Mucosa of rectum (tissue), 2 donors: ENCODE data around the gene FGF7.

Experiments
- H3K27ac ChIP-seq, 2 donors: one replicate each; pipeline ENCODE4 v1.7.0; 2013; ENCODE audit warnings: inconsistent platforms in 2 of 2, low read depth in 2 of 2, low read length in 2 of 2
- H3K27me3 ChIP-seq, 2 donors: one replicate each; pipeline ENCODE4 v1.7.0; 2013; ENCODE audit warnings: low read length in 2 of 2; ENCODE audit not compliant: control insufficient read depth in 2 of 2, insufficient read depth in 2 of 2
- H3K36me3 ChIP-seq, 2 donors: one replicate each; pipeline ENCODE4 v1.7.0; 2013; ENCODE audit warnings: low read length in 2 of 2; ENCODE audit not compliant: control insufficient read depth in 2 of 2, insufficient read depth in 2 of 2
- H3K4me1 ChIP-seq, 2 donors: one replicate each; pipeline ENCODE4 v1.7.0; 2013; ENCODE audit warnings: low read length in 2 of 2, mild to moderate bottlenecking in 1 of 2; ENCODE audit not compliant: control insufficient read depth in 2 of 2, insufficient read depth in 2 of 2
- H3K4me3 ChIP-seq, 2 donors: one replicate each; pipeline ENCODE4 v1.7.0; 2013; ENCODE audit warnings: low read length in 2 of 2
- H3K9ac ChIP-seq, 2 donors: one replicate each; pipeline ENCODE4 v1.7.0; 2013; ENCODE audit warnings: low read length in 2 of 2, low read depth in 1 of 2, mild to moderate bottlenecking in 1 of 2
- H3K9me3 ChIP-seq, 2 donors: one replicate each; pipeline ENCODE4 v1.7.0; 2013; ENCODE audit warnings: low read length in 2 of 2; ENCODE audit not compliant: control insufficient read depth in 2 of 2
- donor health status: healthy.
- donor health status: Normal muscosa, but diverticular disease.

The FGF7 gene

GRCh38 chr15:49436751-49437150 lies 13.7 kb downstream of the FGF7 start:
- Histone ChIP-seq H3K9ac (no peak overlapping the region), H3K27ac (no peak overlapping the region), H3K9me3 (no peaks in the 10 kb centered on the region), H3K4me3 (no peak overlapping the region), H3K36me3 (no peaks in the 10 kb centered on the region), H3K27me3 (no peaks in the 10 kb centered on the region), H3K4me1 (peaks cover 0 to 2% of the 10 kb centered on the region in 2 donors)

GRCh38 chr15:49438962-49439631 lies 16.1 kb downstream of the FGF7 start:
- H3K36me3 ChIP-seq: no peaks in the 10 kb centered on the region
- H3K27ac ChIP-seq: no peak overlapping the region
- H3K9me3 ChIP-seq: no peaks in the 10 kb centered on the region
- peaks cover 0 to 2% of the 10 kb centered on the region in 2 donors for H3K4me1 ChIP-seq
- no peak overlapping the region for H3K9ac ChIP-seq
- H3K4me3 ChIP-seq: no peak overlapping the region
- no peaks in the 10 kb centered on the region for H3K27me3 ChIP-seq

- H3K27ac ChIP-seq: no peak overlapping the region
Observed at GRCh38 chr15:49439678-49440395, 16.8 kb downstream of the FGF7 start.

GRCh38 chr15:49441356-49441755 lies 18.3 kb downstream of the FGF7 start:
- Histone ChIP-seq H3K4me3 (no peak overlapping the region), H3K36me3 (no peaks in the 10 kb centered on the region), H3K9ac (no peak overlapping the region), H3K27ac (no peak overlapping the region), H3K9me3 (no peaks in the 10 kb centered on the region), H3K27me3 (no peaks in the 10 kb centered on the region), H3K4me1 (peaks cover 0 to 2% of the 10 kb centered on the region in 2 donors)

More at GRCh38 chr15:49439678-49440395, 16.8 kb downstream of the FGF7 start:
- H3K27me3 ChIP-seq: no peaks in the 10 kb centered on the region
- H3K4me3 ChIP-seq: no peak overlapping the region
- no peak overlapping the region for H3K9ac ChIP-seq
- peaks cover 0 to 2% of the 10 kb centered on the region in 2 donors for H3K4me1 ChIP-seq
- H3K9me3 ChIP-seq: no peaks in the 10 kb centered on the region
- H3K36me3 ChIP-seq: no peaks in the 10 kb centered on the region

GRCh38 chr15:49441816-49442215 lies 18.8 kb downstream of the FGF7 start:
- Histone ChIP-seq H3K27ac (no peak overlapping the region), H3K36me3 (no peaks in the 10 kb centered on the region), H3K9ac (no peak overlapping the region), H3K27me3 (no peaks in the 10 kb centered on the region), H3K9me3 (no peaks in the 10 kb centered on the region), H3K4me1 (peaks cover 0 to 2% of the 10 kb centered on the region in 2 donors), H3K4me3 (no peak overlapping the region)

GRCh38 chr15:49452595-49452994 lies 29.6 kb downstream of the FGF7 start:
- Histone ChIP-seq H3K36me3 (no peaks in the 10 kb centered on the region), H3K9ac (no peak overlapping the region), H3K9me3 (no peaks in the 10 kb centered on the region), H3K4me3 (no peak overlapping the region), H3K27me3 (no peaks in the 10 kb centered on the region), H3K4me1 (no peaks in the 10 kb centered on the region), H3K27ac (no peak overlapping the region)

- no peaks in the 10 kb centered on the region for H3K27me3 ChIP-seq
- H3K27ac ChIP-seq: no peak overlapping the region
- H3K36me3 ChIP-seq: no peaks in the 10 kb centered on the region
Observed at GRCh38 chr15:49456166-49456565, 33.1 kb downstream of the FGF7 start.

GRCh38 chr15:49458145-49458544 lies 35.1 kb downstream of the FGF7 start:
- H3K4me3 ChIP-seq: no peak overlapping the region
- H3K9me3 ChIP-seq: no peaks in the 10 kb centered on the region
- H3K4me1 ChIP-seq: no peaks in the 10 kb centered on the region
- no peaks in the 10 kb centered on the region for H3K36me3 ChIP-seq
- H3K9ac ChIP-seq: no peak overlapping the region
- no peak overlapping the region for H3K27ac ChIP-seq
- H3K27me3 ChIP-seq: no peaks in the 10 kb centered on the region

More at GRCh38 chr15:49456166-49456565, 33.1 kb downstream of the FGF7 start:
- no peak overlapping the region for H3K4me3 ChIP-seq
- no peaks in the 10 kb centered on the region for H3K9me3 ChIP-seq
- no peak overlapping the region for H3K9ac ChIP-seq
- no peaks in the 10 kb centered on the region for H3K4me1 ChIP-seq

- Histone ChIP-seq H3K9me3 (no peaks in the 10 kb centered on the region), H3K4me3 (no peak overlapping the region), H3K27me3 (no peaks in the 10 kb centered on the region), H3K4me1 (no peaks in the 10 kb centered on the region), H3K9ac (no peak overlapping the region), H3K27ac (no peak overlapping the region), H3K36me3 (no peaks in the 10 kb centered on the region)
Observed at GRCh38 chr15:49460411-49460941, 37.4 kb downstream of the FGF7 start.

GRCh38 chr15:49462232-49462844 lies 39.3 kb downstream of the FGF7 start:
- H3K27me3 ChIP-seq: no peaks in the 10 kb centered on the region
- no peak overlapping the region for H3K27ac ChIP-seq
- no peaks in the 10 kb centered on the region for H3K36me3 ChIP-seq
- no peak overlapping the region for H3K4me3 ChIP-seq
- no peak overlapping the region for H3K9ac ChIP-seq
- H3K4me1 ChIP-seq: no peaks in the 10 kb centered on the region
- no peaks in the 10 kb centered on the region for H3K9me3 ChIP-seq
